CD4-positive, alpha-beta T cell treated with Interleukin-17A for 1 hour (primary cell): ENCODE data around the gene NSG2.
"Not testable (repeated sequence)": the region's sequence is repeated elsewhere in the genome, so short reads cannot be mapped to it uniquely, and the experiment has no call there.

Source experiments
- DNase-seq: peaks from one replicate; pipeline ENCODE4 v3.0.0-alpha.2; 2020

The NSG2 gene

GRCh38 chr5:174063082-174063756 lies 17.7 kb downstream of the NSG2 start:
- no peak for DNase-seq

- DNase-seq: no peak
These were observed 18.7 kb downstream of the NSG2 start for GRCh38 chr5:174064171-174064570.

- no peak for DNase-seq
These were observed 20.2 kb downstream of the NSG2 start for GRCh38 chr5:174065528-174066197.

- no peak for DNase-seq
These were observed 22.0 kb downstream of the NSG2 start for GRCh38 chr5:174067499-174067898.

DNA sequence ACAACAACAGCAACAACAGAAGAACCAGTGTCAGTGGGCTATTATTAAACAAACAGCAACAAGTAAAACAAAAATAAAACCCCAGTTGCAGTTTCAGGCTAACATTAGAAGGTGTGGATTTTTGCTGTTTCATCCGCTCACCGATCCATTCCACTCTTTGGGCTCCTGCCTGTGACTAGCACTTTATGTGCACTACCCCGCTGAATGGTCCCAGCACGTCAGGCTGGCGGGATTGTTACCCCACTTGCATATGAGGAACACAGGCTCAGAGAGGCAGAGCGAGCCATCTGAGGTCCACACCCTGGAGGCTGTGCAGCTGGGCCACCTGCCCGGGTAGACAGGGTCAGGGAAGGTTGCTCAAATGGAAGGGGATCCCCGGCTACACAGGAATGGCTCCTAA lies 26.0 kb downstream of the NSG2 start:
- DNase-seq: no peak

- DNase-seq: no peak
These were observed 27.7 kb downstream of the NSG2 start for GRCh38 chr5:174073122-174073660.

- DNase-seq: no peak
These were observed 28.9 kb downstream of the NSG2 start for GRCh38 chr5:174074369-174074768.

DNA sequence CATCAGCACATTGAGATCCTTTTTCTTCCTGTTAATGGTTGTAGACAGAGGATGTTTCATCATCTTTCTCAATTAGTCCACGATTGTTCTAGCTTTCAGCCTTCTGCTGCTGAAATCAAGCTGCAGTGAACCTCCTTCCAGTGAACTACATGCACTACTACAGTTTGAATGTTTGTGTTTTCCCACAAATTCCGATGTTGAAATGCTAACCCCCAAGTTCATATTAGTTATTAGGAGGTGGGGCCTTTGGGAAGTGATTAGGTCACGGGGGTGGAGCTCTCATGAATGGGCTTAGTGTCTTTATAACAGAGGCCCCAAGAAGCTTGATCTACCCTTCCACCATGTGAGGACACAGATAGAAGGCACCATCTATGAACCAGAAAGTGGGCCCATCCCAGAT lies 32.9 kb downstream of the NSG2 start:
- no peak for DNase-seq

DNA sequence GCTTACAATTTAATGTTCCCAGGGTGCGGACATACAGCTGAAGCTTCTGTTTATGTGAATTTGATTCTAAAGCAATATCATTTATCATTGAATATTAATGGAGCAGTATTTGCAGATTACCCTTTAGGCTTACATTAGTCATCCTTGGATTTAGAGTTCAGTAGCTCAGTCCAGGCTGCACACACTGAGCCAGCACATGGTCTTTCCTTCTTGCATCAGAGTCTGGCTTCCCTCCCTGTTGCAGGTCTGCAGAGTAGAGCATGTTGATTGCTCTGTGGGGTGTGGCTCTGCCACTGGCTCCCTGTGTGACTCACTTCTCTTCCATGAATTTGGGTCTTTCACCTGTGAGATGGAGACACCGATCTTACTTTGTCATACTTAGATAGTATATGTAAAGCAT lies 36.8 kb downstream of the NSG2 start:
- DNase-seq: no peak

GRCh38 chr5:174083056-174083827 lies 37.7 kb downstream of the NSG2 start:
- DNase-seq: no peak

DNA sequence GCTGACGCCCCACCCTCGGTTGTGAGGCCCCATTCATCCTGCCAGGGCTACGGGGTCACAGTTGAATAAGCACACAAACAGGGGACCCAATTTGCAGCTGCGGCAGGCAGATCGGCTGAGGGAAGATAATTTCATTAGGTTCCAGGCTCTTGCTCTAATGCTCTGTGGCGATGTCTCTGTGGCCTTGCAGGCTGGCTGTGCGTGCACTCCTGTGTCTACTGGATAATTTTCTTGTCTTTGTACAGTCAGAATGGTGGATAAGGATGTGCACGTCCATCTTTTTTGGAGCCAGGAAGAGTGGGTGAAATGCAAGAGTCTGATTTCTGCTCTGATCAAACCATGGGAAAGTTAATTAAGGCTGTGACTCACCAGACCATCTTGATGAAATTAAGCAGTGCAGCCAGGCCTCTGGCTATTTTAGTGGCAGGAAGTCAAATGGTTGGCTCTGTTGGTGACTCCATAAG lies 39.2 kb downstream of the NSG2 start:
- no peak for DNase-seq

DNA sequence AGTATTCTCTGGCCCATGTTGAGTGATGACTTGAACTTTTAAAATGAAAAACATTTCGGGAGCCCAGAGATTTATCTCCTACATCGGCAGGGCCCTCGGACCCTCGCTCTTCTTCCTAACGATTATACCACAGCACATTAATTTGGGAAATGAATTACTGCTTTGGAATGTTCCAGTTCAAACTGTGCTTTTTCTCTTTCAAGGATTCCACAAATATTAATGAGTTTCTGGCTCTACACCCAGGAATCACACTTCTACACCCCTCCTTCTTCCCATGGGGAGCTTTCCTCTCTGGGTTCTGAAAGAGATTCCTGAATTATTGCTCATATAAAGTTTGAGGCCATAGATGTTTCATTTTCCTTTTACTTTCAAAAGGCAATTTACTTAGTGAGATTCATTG lies 41.2 kb downstream of the NSG2 start:
- DNase-seq: no peak

DNA sequence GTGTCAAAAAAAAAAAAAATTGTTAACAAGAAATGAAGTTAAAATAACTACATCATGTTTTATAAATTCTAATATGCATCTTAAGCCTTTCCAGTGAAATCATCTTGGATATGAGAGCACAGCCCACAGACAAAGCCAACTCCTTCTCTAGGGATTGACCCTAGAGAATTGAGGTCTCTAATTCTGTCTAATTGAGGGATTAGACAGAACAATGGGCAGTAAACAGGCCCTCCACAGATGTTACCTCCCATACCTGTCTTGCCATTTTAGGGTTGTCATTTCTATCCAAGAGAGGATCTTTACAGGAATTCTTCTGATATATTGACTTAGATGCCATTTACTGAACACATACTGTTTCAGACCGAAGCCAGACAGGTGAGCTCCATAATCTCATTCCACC lies 42.3 kb downstream of the NSG2 start:
- no peak for DNase-seq

- no peak for DNase-seq
These were observed 44.6 kb downstream of the NSG2 start for GRCh38 chr5:174090129-174090528.

GRCh38 chr5:174093123-174093522 lies 47.6 kb downstream of the NSG2 start:
- no peak for DNase-seq

- DNase-seq: no peak
These were observed 49.5 kb downstream of the NSG2 start for GRCh38 chr5:174094857-174095606.

DNA sequence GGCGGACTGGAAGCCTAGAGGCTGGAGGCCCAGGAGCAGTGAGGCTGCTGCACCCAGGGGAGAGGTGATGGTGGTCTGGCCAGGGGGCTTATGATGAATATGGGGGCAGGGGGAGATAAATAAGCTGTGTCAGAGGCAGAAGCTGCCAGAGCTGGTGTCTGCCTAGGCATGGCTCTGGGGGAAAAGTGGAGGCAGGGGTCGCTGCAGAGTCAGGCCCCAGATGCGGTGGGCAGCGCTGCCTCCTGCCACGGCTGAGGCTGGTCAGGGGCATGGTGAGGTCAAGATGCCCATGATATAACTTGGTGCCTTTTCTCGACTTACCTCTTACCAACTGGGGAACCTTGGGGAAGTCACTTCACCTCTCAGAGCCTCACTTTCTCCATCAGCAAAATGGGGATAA lies 51.1 kb downstream of the NSG2 start:
- DNase-seq: no peak

DNA sequence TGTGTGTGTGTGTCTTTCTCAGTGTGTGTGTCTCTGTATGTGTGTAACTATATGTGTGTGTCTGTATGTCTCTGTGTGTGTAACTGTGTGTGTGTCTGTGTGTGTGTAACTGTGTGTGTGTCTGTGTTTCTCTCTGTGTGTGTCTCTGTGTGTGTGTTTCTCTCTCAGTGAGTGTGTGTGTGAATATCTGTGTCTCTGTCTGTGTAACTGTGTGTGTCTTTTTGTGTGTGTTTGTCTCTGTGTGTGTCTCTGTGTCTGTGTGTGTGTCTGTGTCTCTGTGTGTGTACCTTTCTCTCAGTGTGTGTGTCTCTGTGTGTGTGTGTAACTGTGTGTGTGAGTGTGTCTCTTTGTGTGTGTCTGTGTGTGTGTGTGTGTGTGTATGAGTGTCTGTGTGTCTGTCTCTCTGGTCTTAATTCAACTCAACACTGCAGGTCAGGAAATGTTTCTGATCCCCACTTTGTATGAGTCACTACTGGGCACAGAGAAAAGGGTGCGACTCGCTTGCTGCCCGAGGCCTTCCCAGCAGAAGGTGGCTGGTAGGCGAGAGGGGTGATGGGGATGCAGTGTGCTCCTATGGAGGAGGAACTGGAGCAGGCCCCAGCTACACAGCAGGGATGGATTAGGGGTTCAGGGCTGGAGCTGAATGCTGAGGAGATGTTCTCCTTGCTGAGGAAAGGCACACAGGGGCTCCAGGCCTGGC lies 52.1 kb downstream of the NSG2 start:
- no peak for DNase-seq

DNA sequence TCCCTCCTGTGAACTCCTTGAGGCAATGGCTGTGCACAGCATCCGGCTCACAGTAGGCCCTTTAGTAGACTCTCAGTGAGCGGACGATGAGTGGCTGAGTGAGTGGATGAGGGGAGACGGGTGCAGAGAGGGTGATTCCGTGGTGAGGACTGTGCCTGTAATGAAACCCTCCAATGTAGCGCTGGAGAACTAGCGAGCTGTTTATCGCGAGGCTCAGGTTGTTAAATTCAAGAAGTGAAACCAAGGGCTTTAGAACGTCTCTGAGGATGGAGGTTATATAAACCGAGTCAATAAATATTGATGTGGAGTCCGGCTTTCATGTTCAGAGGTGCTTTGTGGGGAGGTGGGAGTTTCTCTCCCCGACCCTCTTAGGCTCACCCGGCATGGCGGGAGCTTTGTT lies 53.2 kb downstream of the NSG2 start:
- DNase-seq: no peak

GRCh38 chr5:174100490-174100889 lies 55.0 kb downstream of the NSG2 start:
- DNase-seq: no peak

GRCh38 chr5:174101195-174101730 lies 55.8 kb downstream of the NSG2 start:
- DNase-seq: no peak

DNA sequence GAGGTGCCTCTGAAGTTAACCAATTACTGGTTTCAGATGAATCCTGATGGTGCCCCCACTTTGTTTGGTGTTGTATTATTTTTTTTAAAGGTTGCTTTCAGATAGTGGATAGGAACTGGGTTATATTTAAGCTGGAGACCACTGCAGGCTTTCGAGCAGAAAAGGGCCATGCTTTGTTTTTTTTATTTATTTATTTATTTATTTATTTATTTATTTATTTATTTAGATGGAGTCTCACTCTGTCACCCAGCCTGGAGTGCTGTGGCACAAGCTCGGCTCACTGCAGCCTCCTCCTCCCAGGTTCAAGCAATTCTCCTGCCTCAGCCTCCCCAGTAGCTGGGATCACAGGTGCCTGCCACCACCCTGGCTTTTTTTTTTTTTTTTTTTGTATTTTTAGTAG lies 57.1 kb downstream of the NSG2 start:
- DNase-seq: not testable (repeated sequence)
